ENCODE data around the gene GNA12. TPM values are rescaled to one million over a fixed set of nuclear protein-coding genes. Genes with fewer than 3 reads are reported as not detected.

GNA12 gene
- total and polyA plus RNA-seq, 5 donors from 2014 or later, result 5.0 to 29.1 (median 7.9) TPM

GRCh38 chr7:2864204-2864985, 20.3 kb upstream of the GNA12 start:
- ATAC-seq (ENCODE audit: low read depth in 2 of 2), result no peak
- Histone ChIP-seq H3K27ac (ENCODE audit: insufficient read depth, low read length, poor library complexity, severe bottlenecking) (peak overlapping the region; percentile 67), H3K9me3 (ENCODE audit: control insufficient read depth in 2 of 2, low read length in 2 of 2) (no peaks in the 10 kb centered on the region), H3K4me3 (ENCODE audit: low read depth, low read length) (peak overlapping the region; percentile 32), H3K4me1 (ENCODE audit: control insufficient read depth, insufficient read depth, low read length, poor library complexity, severe bottlenecking) (peaks cover 32% of the 10 kb centered on the region), H3K36me3 (ENCODE audit: control insufficient read depth, insufficient read depth, low read length) (no peaks in the 10 kb centered on the region), H3K27me3 (ENCODE audit: control insufficient read depth, insufficient read depth, low read length) (no peaks in the 10 kb centered on the region)
- Mint-ChIP-seq H3K36me3 (peaks cover 13% of the 10 kb centered on the region), H3K4me3 (peak overlapping the region in 3 of 4 donors; percentile 36 to 79 (median 68)), H3K27me3 (no peaks in the 10 kb centered on the region), H3K9me3 (no peaks in the 10 kb centered on the region), H3K4me1 (peaks cover 12 to 46% (median 28%) of the 10 kb centered on the region in 4 donors), H3K27ac (peak overlapping the region; percentile 91 to 100 (median 94))
- DNase-seq, result no peak

- H3K4me3 ChIP-seq (ENCODE audit: low read depth, low read length), result peak overlapping the region; percentile 32
- Mint-ChIP-seq H3K36me3 (peaks cover 10% of the 10 kb centered on the region), H3K27me3 (no peaks in the 10 kb centered on the region)
These were observed 19.5 kb upstream of the GNA12 start for GRCh38 chr7:2863461-2864066.

GRCh38 chr7:2862831-2863361, 18.8 kb upstream of the GNA12 start:
- peak overlapping the region in 2 of 3 donors; percentile 91 to 100 for H3K27ac Mint-ChIP-seq
- peak overlapping the region; percentile 32 for H3K4me3 ChIP-seq (ENCODE audit: low read depth, low read length)

More at GRCh38 chr7:2863461-2864066, 19.5 kb upstream of the GNA12 start:
- Histone ChIP-seq H3K4me1 (ENCODE audit: control insufficient read depth, insufficient read depth, low read length, poor library complexity, severe bottlenecking) (peaks cover 24% of the 10 kb centered on the region), H3K9me3 (ENCODE audit: control insufficient read depth in 2 of 2, low read length in 2 of 2) (no peaks in the 10 kb centered on the region), H3K36me3 (ENCODE audit: control insufficient read depth, insufficient read depth, low read length) (no peaks in the 10 kb centered on the region), H3K27ac (ENCODE audit: insufficient read depth, low read length, poor library complexity, severe bottlenecking) (peak overlapping the region; percentile 67), H3K27me3 (ENCODE audit: control insufficient read depth, insufficient read depth, low read length) (no peaks in the 10 kb centered on the region)
- DNase-seq (peak; percentile 41 to 93 (median 59)), ATAC-seq (ENCODE audit: low read depth in 2 of 2) (peak; percentile 96 to 98)
- peak overlapping the region; percentile 91 to 100 (median 94) for H3K27ac Mint-ChIP-seq
- peak overlapping the region; percentile 27 to 86 (median 70) for H3K4me3 Mint-ChIP-seq
- peaks cover 4 to 37% (median 22%) of the 10 kb centered on the region in 4 donors for H3K4me1 Mint-ChIP-seq
- no peaks in the 10 kb centered on the region for H3K9me3 Mint-ChIP-seq

GRCh38 chr7:2861509-2861908, 17.4 kb upstream of the GNA12 start:
- no peak overlapping the region for H3K4me3 Mint-ChIP-seq
- no peak overlapping the region for H3K27ac Mint-ChIP-seq
- no peaks in the 10 kb centered on the region for H3K27me3 ChIP-seq (ENCODE audit: control insufficient read depth, insufficient read depth, low read length)
- H3K4me1 Mint-ChIP-seq, result peaks cover 4 to 31% (median 19%) of the 10 kb centered on the region in 4 donors
- peaks cover 11% of the 10 kb centered on the region for H3K36me3 Mint-ChIP-seq
- peaks cover 23% of the 10 kb centered on the region for H3K4me1 ChIP-seq (ENCODE audit: control insufficient read depth, insufficient read depth, low read length, poor library complexity, severe bottlenecking)
- no peaks in the 10 kb centered on the region for H3K27me3 Mint-ChIP-seq
- H3K36me3 ChIP-seq (ENCODE audit: control insufficient read depth, insufficient read depth, low read length), result no peaks in the 10 kb centered on the region
- H3K4me3 ChIP-seq (ENCODE audit: low read depth, low read length), result no peak overlapping the region
- H3K27ac ChIP-seq (ENCODE audit: insufficient read depth, low read length, poor library complexity, severe bottlenecking), result no peak overlapping the region
- no peak for ATAC-seq (ENCODE audit: low read depth in 2 of 2)
- H3K9me3 ChIP-seq (ENCODE audit: control insufficient read depth in 2 of 2, low read length in 2 of 2), result no peaks in the 10 kb centered on the region
- no peak for DNase-seq
- no peaks in the 10 kb centered on the region for H3K9me3 Mint-ChIP-seq

More at GRCh38 chr7:2862831-2863361, 18.8 kb upstream of the GNA12 start:
- no peaks in the 10 kb centered on the region for H3K36me3 ChIP-seq (ENCODE audit: control insufficient read depth, insufficient read depth, low read length)
- peaks cover 23% of the 10 kb centered on the region for H3K4me1 ChIP-seq (ENCODE audit: control insufficient read depth, insufficient read depth, low read length, poor library complexity, severe bottlenecking)
- no peaks in the 10 kb centered on the region for H3K27me3 ChIP-seq (ENCODE audit: control insufficient read depth, insufficient read depth, low read length)
- Mint-ChIP-seq H3K27me3 (no peaks in the 10 kb centered on the region), H3K36me3 (peaks cover 10% of the 10 kb centered on the region), H3K4me3 (peak overlapping the region in 1 of 4 donors; percentile 86), H3K9me3 (no peaks in the 10 kb centered on the region), H3K4me1 (peaks cover 4 to 35% (median 22%) of the 10 kb centered on the region in 4 donors)
- H3K9me3 ChIP-seq (ENCODE audit: control insufficient read depth in 2 of 2, low read length in 2 of 2), result no peaks in the 10 kb centered on the region
- DNase-seq (peak in 1 of 3 donors; percentile 32), ATAC-seq (ENCODE audit: low read depth in 2 of 2) (no peak)
- H3K27ac ChIP-seq (ENCODE audit: insufficient read depth, low read length, poor library complexity, severe bottlenecking), result peak overlapping the region; percentile 67

GRCh38 chr7:2860627-2861133, 16.6 kb upstream of the GNA12 start:
- Mint-ChIP-seq H3K27ac (no peak overlapping the region), H3K9me3 (peaks cover 0 to 1% (median 0%) of the 10 kb centered on the region in 7 donors), H3K4me1 (peaks cover 4 to 33% (median 19%) of the 10 kb centered on the region in 4 donors), H3K4me3 (no peak overlapping the region), H3K27me3 (no peaks in the 10 kb centered on the region), H3K36me3 (peaks cover 16% of the 10 kb centered on the region)
- H3K4me1 ChIP-seq (ENCODE audit: control insufficient read depth, insufficient read depth, low read length, poor library complexity, severe bottlenecking), result peaks cover 23% of the 10 kb centered on the region
- no peak overlapping the region for H3K4me3 ChIP-seq (ENCODE audit: low read depth, low read length)
- H3K27ac ChIP-seq (ENCODE audit: insufficient read depth, low read length, poor library complexity, severe bottlenecking), result no peak overlapping the region
- no peaks in the 10 kb centered on the region for H3K36me3 ChIP-seq (ENCODE audit: control insufficient read depth, insufficient read depth, low read length)
- no peak for DNase-seq
- no peaks in the 10 kb centered on the region for H3K27me3 ChIP-seq (ENCODE audit: control insufficient read depth, insufficient read depth, low read length)
- ATAC-seq (ENCODE audit: low read depth in 2 of 2), result no peak
- no peaks in the 10 kb centered on the region for H3K9me3 ChIP-seq (ENCODE audit: control insufficient read depth in 2 of 2, low read length in 2 of 2)

- peaks cover 0 to 1% (median 0%) of the 10 kb centered on the region in 7 donors for H3K9me3 Mint-ChIP-seq
- peak overlapping the region in 1 of 4 donors; percentile 4 for H3K4me3 Mint-ChIP-seq
- no peaks in the 10 kb centered on the region for H3K27me3 ChIP-seq (ENCODE audit: control insufficient read depth, insufficient read depth, low read length)
- no peak overlapping the region for H3K4me3 ChIP-seq (ENCODE audit: low read depth, low read length)
- no peaks in the 10 kb centered on the region for H3K27me3 Mint-ChIP-seq
- H3K4me1 ChIP-seq (ENCODE audit: control insufficient read depth, insufficient read depth, low read length, poor library complexity, severe bottlenecking), result peaks cover 22% of the 10 kb centered on the region
- H3K27ac ChIP-seq (ENCODE audit: insufficient read depth, low read length, poor library complexity, severe bottlenecking), result no peak overlapping the region
- ATAC-seq (ENCODE audit: low read depth in 2 of 2), result no peak
- H3K36me3 ChIP-seq (ENCODE audit: control insufficient read depth, insufficient read depth, low read length), result no peaks in the 10 kb centered on the region
- DNase-seq, result no peak
- H3K27ac Mint-ChIP-seq, result no peak overlapping the region
- peaks cover 2 to 29% (median 17%) of the 10 kb centered on the region in 4 donors for H3K4me1 Mint-ChIP-seq
- peaks cover 16% of the 10 kb centered on the region for H3K36me3 Mint-ChIP-seq
- H3K9me3 ChIP-seq (ENCODE audit: control insufficient read depth in 2 of 2, low read length in 2 of 2), result no peaks in the 10 kb centered on the region
These were observed 15.8 kb upstream of the GNA12 start for GRCh38 chr7:2859952-2860351.

GRCh38 chr7:2858621-2859020, 14.5 kb upstream of the GNA12 start:
- peaks cover 0 to 1% (median 0%) of the 10 kb centered on the region in 7 donors for H3K9me3 Mint-ChIP-seq
- Histone ChIP-seq H3K4me3 (ENCODE audit: low read depth, low read length) (no peak overlapping the region), H3K27ac (ENCODE audit: insufficient read depth, low read length, poor library complexity, severe bottlenecking) (no peak overlapping the region), H3K27me3 (ENCODE audit: control insufficient read depth, insufficient read depth, low read length) (no peaks in the 10 kb centered on the region), H3K9me3 (ENCODE audit: control insufficient read depth in 2 of 2, low read length in 2 of 2) (no peaks in the 10 kb centered on the region), H3K4me1 (ENCODE audit: control insufficient read depth, insufficient read depth, low read length, poor library complexity, severe bottlenecking) (peaks cover 8% of the 10 kb centered on the region), H3K36me3 (ENCODE audit: control insufficient read depth, insufficient read depth, low read length) (no peaks in the 10 kb centered on the region)
- no peaks in the 10 kb centered on the region for H3K27me3 Mint-ChIP-seq
- H3K4me3 Mint-ChIP-seq, result no peak overlapping the region
- H3K27ac Mint-ChIP-seq, result no peak overlapping the region
- DNase-seq (no peak), ATAC-seq (ENCODE audit: low read depth in 2 of 2) (no peak)
- peaks cover 0 to 18% (median 9%) of the 10 kb centered on the region in 4 donors for H3K4me1 Mint-ChIP-seq
- peaks cover 21% of the 10 kb centered on the region for H3K36me3 Mint-ChIP-seq
